Keratinocyte (primary cell): ENCODE measurements around the gene PIGM. TPM values are rescaled to one million over a fixed set of nuclear protein-coding genes. Genes with fewer than 3 reads are reported as not detected.

Experiments used
- DNase-seq: peaks from one replicate; pipeline ENCODE4 v3.0.0-alpha.2; 2011; ENCODE audit warnings: low read depth, missing footprints, low spot score
- FAIRE-seq: peaks from 2 replicates; lab custom pipeline; 2011; peaks lifted over from hg19 to GRCh38; lab: Jason Lieb, UNC
- H2AFZ ChIP-seq: 2 replicates; pipeline ENCODE4 v1.6.0; 2012; ENCODE audit warnings: low read length, control low read depth, inconsistent platforms; ENCODE audit not compliant: control insufficient read depth
- H3K27ac ChIP-seq: 2 replicates; pipeline ENCODE4 v1.5.1; 2011; ENCODE audit warnings: low read length; ENCODE audit not compliant: control insufficient read depth, insufficient read depth
- H3K27me3 ChIP-seq: 3 replicates; pipeline ENCODE4 v1.6.0; 2011; ENCODE audit warnings: low read length; ENCODE audit not compliant: control insufficient read depth, insufficient read depth; ENCODE audit errors: extremely low read depth
- H3K36me3 ChIP-seq, 2 experiments: 2 replicates in 1 of 2; 3 replicates in 1 of 2; pipeline ENCODE4 v1.5.1; 2011; ENCODE audit warnings: low read length in 2 of 2, mild to moderate bottlenecking in 1 of 2; ENCODE audit not compliant: control insufficient read depth in 2 of 2, insufficient read depth in 2 of 2; ENCODE audit errors: extremely low read depth in 1 of 2
- H3K4me1 ChIP-seq: 3 replicates; pipeline ENCODE4 v1.5.1; 2011; ENCODE audit warnings: low read length; ENCODE audit not compliant: control insufficient read depth, insufficient read depth; ENCODE audit errors: extremely low read depth
- H3K4me2 ChIP-seq: 3 replicates; pipeline ENCODE4 v1.6.0; 2011; ENCODE audit warnings: low read depth, low read length; ENCODE audit not compliant: control insufficient read depth, insufficient read depth; ENCODE audit errors: extremely low read depth
- H3K4me3 ChIP-seq, 3 experiments: fragments of 200-600 bp in 1 of 3; sonication (generic) in 1 of 3; 2 replicates in 2 of 3; 3 replicates in 1 of 3; pipeline ENCODE4 v1.5.1; 2011 to 2016; ENCODE audit warnings: low read length in 3 of 3, mild to moderate bottlenecking in 3 of 3, control low read depth in 2 of 3, inconsistent platforms in 1 of 3, low read depth in 1 of 3, mixed read lengths in 1 of 3, mixed run types in 1 of 3, moderate library complexity in 1 of 3; ENCODE audit not compliant: control insufficient read depth in 2 of 3, insufficient read depth in 2 of 3; ENCODE audit errors: extremely low read depth in 1 of 3
- H3K79me2 ChIP-seq: 2 replicates; pipeline ENCODE4 v1.6.0; 2012; ENCODE audit warnings: low read length; ENCODE audit not compliant: control insufficient read depth, insufficient read depth
- H3K9ac ChIP-seq: 3 replicates; pipeline ENCODE4 v1.6.0; 2011; ENCODE audit warnings: low read length; ENCODE audit not compliant: control insufficient read depth, insufficient read depth; ENCODE audit errors: extremely low read depth
- H3K9me1 ChIP-seq: 3 replicates; pipeline ENCODE4 v1.6.0; 2011; ENCODE audit warnings: low read length; ENCODE audit not compliant: control insufficient read depth, insufficient read depth; ENCODE audit errors: extremely low read depth
- H3K9me3 ChIP-seq: 2 replicates; pipeline ENCODE4 v1.5.1; 2012; ENCODE audit warnings: low read depth, low read length; ENCODE audit not compliant: control insufficient read depth
- H4K20me1 ChIP-seq: 3 replicates; pipeline ENCODE4 v1.6.0; 2011; ENCODE audit warnings: low read length; ENCODE audit not compliant: control insufficient read depth, insufficient read depth; ENCODE audit errors: extremely low read depth
- CTCF ChIP-seq, 3 experiments: IDR thresholded peaks in 1 of 3; conservative IDR thresholded peaks in 1 of 3; optimal IDR thresholded peaks in 1 of 3; 2 replicates in 2 of 3; 3 replicates in 1 of 3; pipeline versions ENCODE3 to v1.5.1; 2011; ENCODE audit warnings: low read length in 3 of 3, mild to moderate bottlenecking in 3 of 3, moderate library complexity in 2 of 3, control low read depth in 1 of 3, inconsistent platforms in 1 of 3; ENCODE audit not compliant: insufficient read depth in 2 of 3; ENCODE audit errors: extremely low read depth in 1 of 3
- EZH2 ChIP-seq: IDR thresholded peaks from one replicate; pipeline ENCODE4 v1.6.1; 2012; ENCODE audit warnings: inconsistent platforms, mild to moderate bottlenecking, low read length, moderate library complexity
- dilution Hi-C: fragments of 300-500 bp; cut with MboI; formaldehyde crosslinking; loops from one replicate; pipeline ENCODE4 v1.7.0; 2020; ENCODE audit warnings: low sequenced_read_pairs; ENCODE audit not compliant: extremely low pct_ligation_motif_present
- polyA plus RNA-seq, 5 experiments: library from polyadenylated mRNA; depleted of rRNA in 3 of 5; stranded (reverse) in 3 of 5; stranded (forward) in 1 of 5; unstranded in 1 of 5; fragments of >200 nt; gene quantifications; 1 replicate in 1 of 5; 2 replicates in 3 of 5; 3 replicates in 1 of 5; pipeline versions ENCODE4 v1.2.1 to v1.2.3, GENCODE V29; 2011 to 2012; ENCODE audit warnings: missing spikeins in 2 of 5, low read depth in 1 of 5, low replicate concordance in 1 of 5

The PIGM gene
- polyA plus RNA-seq, 1 donor (not counting 4 experiments of a cell fraction or from before 2014, with no cell fraction given), result 3.1 TPM

DNA sequence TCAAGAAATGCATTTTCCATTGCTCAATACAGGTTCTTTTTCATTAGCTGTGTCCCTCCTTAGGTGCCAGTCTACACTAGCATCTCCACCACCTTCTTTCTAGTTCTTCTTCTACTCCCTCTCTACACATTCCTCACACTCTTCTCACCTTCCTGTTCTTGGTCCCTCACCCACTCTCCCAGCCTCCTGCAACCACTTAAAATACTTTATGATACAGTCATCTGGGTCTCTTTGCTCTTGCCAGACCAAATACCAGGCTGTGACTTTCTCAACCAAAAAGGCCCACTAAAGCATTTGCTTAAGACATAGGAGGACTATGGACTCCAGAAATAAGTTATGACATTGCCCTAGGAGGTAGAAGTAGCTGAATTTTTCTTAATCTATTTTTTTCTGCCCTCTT is 35.1 kb downstream of the PIGM start:
- Histone ChIP-seq H3K36me3 (no peaks in the 10 kb centered on the region), H2AFZ (no peak overlapping the region), H3K9me1 (no peaks in the 10 kb centered on the region), H3K27me3 (no peaks in the 10 kb centered on the region), H3K4me2 (peak overlapping the region; percentile 59), H3K79me2 (no peaks in the 10 kb centered on the region), H3K9me3 (no peaks in the 10 kb centered on the region), H3K27ac (no peak overlapping the region), H3K4me3 (no peak overlapping the region), H4K20me1 (no peaks in the 10 kb centered on the region), H3K4me1 (peaks cover 23% of the 10 kb centered on the region), H3K9ac (no peak overlapping the region)
- peak; percentile 67 for DNase-seq
- no peak for TF ChIP-seq CTCF (optimal IDR thresholded peaks at IDR 0.05 in 1 of 3, IDR thresholded peaks at IDR 0.05 in 1 of 3, conservative IDR thresholded peaks at IDR 0.05 in 1 of 3; ENCODE audit: extremely low read depth in 1 of 3, insufficient read depth in 2 of 3, low read length in 3 of 3)
- no peak for TF ChIP-seq EZH2
- dilution Hi-C loops, result no loop called here
- peak; percentile 95 for FAIRE-seq

DNA sequence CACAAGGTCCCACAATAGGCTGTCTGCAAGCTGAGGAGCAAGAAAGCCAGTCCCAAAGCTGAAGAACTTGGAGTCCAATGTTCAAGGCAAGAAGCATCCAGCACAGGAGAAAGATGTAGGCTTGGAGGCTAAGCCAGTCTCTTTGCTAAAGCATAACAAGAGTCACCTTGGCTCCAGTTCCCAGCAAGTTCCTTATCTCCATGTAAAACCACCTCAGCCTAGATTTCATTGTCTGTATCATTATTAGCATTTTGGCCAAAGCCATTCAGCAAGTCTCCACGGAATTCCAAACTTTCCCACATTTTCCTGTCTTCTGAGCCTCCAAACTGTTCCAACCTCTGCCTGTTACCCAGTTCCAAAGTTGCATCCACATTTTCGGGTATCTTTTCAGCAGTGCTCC is 36.9 kb downstream of the PIGM start:
- H3K9me3 ChIP-seq, result no peaks in the 10 kb centered on the region
- FAIRE-seq (no peak), DNase-seq (no peak)
- H3K9me1 ChIP-seq, result no peaks in the 10 kb centered on the region
- no peaks in the 10 kb centered on the region for H3K79me2 ChIP-seq
- H3K27me3 ChIP-seq, result no peaks in the 10 kb centered on the region
- H3K9ac ChIP-seq, result no peak overlapping the region
- H3K36me3 ChIP-seq, result no peaks in the 10 kb centered on the region
- H3K27ac ChIP-seq, result no peak overlapping the region
- H4K20me1 ChIP-seq, result no peaks in the 10 kb centered on the region
- no peak overlapping the region for H3K4me2 ChIP-seq
- no peak overlapping the region for H2AFZ ChIP-seq
- no peak overlapping the region for H3K4me3 ChIP-seq
- dilution Hi-C loops, result no loop called here
- TF ChIP-seq EZH2 (no peak), CTCF (optimal IDR thresholded peaks at IDR 0.05 in 1 of 3, IDR thresholded peaks at IDR 0.05 in 1 of 3, conservative IDR thresholded peaks at IDR 0.05 in 1 of 3; ENCODE audit: extremely low read depth in 1 of 3, insufficient read depth in 2 of 3, low read length in 3 of 3) (no peak)
- peaks cover 27% of the 10 kb centered on the region for H3K4me1 ChIP-seq
